RPMI7951 (cell line): Measurements from ENCODE around the gene LETM1. TPM values are rescaled to one million over a fixed set of nuclear protein-coding genes. Genes with fewer than 3 reads are reported as not detected.

Experiments
- DNase-seq: peaks from one replicate; pipeline ENCODE4 v3.0.0-alpha.2; 2012; ENCODE audit warnings: low read depth
- total RNA-seq: library from RNA; depleted of rRNA; stranded (reverse); fragments of >200 nt; shearing (Covaris generic); gene quantifications from 2 replicates; pipeline ENCODE4 v1.2.3, GENCODE V29; 2014

Gene LETM1
- total RNA-seq, 1 experiment from 2014 or later = 14.9 TPM

DNA sequence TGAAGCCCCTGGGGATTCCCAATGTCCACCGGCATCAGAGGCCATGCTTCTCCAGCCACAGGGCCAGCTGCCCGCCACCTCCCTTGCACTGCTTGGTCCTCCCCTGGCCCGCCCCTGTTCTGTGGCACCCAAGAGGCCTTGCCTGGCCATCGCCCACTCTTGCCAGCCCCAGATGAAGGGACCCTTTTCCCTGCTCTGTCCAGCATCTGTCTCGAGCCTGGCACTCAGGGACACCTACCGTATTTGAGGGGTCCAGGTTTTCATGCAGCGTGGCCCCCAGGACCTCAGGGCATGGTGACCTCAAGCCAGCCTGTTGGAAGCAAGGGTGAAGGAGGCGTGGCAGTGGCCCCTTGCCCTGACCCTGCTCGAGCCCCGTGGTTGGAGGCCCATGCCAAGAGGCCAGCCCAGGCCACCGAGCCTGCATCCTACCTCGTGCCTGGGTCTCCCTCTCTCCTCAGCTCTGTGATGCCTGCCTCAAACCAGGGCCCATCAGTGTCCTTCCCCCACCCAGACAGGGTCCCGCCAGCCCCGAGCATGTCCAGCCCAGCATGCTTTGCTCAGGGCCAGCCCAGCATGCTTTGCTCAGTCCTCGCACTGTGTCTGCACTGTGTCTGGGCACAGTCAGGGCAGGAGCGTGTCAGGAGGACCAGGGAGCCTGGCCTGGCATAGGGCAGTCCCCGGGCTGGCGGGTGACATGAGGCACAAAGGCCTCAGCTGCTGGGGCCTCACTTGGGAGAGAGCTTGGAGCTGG, 77.1 kb downstream of the LETM1 start:
- DNase-seq = no peak

DNA sequence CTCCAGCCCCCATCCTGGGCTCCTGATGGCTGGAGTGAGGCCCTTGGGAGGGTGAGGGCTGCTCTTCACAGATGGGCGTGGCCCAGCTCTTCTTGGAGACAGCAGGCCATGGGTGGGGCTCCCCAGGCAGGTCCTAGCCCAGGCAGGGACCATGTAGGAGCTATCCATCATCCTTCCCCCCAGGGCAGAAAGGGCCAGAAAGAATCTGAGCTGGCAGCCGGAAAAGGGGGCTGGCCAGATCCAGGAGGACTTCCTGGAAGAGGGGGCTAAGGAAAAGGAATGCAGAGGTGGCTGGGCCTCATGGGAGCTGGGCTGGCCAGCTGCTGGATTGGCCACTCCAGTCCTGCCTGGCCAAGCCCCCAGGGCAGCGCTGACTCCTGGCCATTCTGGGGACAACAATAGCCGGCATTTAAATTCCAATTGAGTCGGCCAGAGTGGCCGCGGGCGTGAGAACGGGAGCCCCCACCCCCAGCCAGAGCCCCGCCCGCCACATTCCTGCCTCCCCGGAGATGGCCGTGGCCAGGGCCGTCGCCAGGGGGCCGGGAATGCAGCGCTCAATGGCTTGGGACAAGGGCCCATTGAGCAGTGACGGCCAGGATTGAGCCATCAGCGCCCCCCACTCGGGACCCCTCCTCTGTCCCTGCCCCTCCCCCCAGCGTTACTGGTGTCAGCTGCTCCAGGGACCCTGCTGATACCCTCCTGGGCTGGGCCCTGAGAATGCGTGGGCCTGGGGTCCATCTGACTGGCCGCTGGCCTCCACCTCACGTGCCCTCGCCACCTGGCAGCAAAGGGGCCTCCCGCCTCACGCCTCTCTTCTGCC, 77.9 kb downstream of the LETM1 start:
- DNase-seq = peak; percentile 62

DNA sequence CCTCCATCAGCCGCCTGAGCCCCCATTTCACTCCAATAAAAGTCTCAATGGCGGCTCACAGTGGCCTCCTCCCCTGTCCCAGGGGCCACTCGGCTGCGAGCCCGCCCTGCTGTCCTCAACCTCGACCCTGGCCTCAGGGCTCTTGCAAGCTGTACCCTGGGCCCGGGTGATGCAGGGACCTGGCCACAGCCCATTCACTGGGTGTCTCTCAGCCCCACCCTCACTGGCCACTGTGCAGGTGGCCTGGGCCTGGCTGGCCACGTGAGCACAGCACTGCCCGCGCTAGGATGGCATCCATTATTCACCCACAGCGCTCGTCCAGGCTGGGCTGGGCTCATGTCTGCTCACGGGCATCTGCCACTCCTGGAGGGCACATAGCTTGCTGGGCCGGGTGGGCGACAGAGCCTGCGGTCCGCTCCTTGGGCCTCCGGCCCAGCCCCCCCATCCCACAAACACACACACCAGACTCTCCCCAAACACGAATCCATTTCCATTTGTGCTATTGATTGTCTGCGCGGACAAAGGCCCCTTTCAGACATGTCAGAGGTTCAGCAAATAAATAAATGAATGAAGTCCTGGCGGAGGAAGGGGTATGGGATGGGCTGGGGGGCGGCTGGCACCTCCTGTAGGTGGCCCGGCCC, 79.3 kb downstream of the LETM1 start:
- no peak for DNase-seq

DNA sequence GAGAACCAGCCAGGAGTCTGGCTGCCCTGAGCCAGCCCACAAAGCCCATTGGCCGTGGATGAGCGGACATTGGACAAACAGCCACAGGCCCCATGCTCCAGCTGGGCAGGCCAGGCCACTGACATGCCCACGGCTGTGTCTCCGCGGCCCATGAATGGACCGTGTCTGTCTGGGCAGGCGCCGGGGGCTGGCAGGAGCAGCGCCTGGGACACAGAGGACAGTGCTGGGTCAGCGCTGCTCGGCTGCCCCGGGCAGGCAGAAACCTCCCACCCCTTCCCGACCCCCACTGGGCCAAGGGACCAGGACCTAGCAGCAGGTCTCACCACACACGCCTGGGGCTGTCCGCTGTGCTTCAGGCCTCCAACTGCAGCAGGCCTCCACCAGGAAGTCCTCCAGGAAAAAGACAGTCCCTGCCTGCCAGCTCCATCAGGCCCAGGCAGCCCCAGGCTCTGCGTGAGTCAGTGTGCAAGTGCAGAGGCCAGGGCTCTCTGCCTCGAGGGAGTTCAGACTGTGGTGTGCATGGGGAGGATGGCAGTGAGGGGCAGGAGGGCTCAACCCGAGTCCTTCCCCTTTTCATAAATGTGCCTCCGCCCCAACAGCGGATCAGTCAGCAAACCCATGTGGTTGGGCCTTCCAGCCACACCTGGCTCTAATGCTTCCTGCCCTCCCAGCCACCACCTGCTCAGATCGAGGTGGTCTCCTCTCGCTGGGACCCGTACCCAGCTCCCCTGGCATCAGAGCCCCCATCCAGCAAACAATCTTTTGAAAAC, 80.0 kb downstream of the LETM1 start:
- DNase-seq = peak; percentile 58

GRCh38 chr4:1773754-1774153, 82.2 kb downstream of the LETM1 start:
- DNase-seq = no peak

DNA sequence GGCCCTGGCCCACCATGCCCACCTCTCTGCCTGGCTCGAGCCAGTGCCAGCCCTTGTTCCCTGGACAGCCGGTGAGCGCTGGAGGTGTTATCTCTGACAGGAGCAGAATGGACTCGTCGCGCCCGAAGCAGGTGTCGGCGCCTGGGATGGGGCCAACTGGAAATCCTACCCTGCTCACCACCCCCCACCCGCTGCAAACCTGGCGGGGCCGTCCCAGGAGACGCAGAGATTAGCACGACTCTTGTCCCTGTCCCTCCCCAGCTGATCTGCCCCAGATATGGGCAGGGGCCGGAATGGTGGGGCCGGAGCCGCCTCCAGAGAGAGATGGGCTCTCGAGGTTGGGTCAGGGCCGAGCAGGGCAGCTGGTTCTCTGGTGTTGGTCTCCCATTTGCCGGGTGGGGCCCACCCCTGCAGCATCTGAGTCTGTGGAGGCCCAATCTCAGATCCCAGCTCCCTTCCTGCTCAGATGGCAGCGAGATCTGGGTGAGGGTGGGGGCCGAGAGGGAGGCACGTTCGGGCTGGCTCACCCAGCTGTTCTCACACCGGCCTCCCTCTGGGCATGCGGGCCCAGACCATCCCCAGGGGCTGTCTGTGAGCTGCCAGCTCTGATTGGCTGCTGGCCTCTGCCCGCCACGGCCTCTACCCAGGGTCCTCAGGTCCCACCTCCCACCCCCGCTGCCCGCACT, 83.0 kb downstream of the LETM1 start:
- DNase-seq = no peak

DNA sequence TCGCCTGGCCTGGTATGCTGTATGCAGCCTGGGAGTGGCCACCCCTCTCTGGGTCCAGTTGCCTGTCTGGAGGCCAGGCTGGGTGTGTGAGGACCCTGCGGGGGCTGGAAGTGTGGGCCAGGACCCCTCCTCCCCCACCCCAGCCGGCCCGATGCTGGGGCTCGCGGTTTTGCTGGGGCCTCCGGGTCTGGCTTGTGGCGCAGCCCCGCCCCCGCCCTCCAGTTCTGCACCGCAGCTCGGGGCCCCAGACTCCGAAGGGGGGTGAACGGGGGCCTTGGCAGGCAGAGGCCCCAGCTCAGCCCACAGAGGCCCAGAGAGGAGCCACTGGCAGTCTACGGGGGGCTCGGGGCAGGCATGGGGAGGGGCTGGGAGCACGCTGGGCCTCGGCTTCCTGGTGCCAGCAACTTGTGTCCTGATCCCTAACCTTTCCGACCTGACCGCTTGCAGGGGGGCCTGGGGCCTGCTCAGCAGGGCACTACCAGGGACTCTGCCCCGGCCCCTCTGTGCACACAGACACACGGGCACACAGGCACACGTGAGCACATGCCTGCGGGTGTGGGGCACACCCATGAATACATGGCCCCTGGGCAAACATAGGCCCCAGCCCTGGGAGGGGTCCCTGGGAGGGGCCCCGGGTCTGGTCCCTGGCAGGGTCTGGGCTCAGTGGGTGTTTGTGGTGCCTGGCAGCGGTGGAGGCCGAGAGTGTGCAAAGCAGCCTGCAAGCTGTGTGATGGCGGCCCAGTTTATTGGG, 84.2 kb downstream of the LETM1 start:
- DNase-seq = no peak

- no peak for DNase-seq
Measured at GRCh38 chr4:1770791-1771231, 85.1 kb downstream of the LETM1 start.

DNA sequence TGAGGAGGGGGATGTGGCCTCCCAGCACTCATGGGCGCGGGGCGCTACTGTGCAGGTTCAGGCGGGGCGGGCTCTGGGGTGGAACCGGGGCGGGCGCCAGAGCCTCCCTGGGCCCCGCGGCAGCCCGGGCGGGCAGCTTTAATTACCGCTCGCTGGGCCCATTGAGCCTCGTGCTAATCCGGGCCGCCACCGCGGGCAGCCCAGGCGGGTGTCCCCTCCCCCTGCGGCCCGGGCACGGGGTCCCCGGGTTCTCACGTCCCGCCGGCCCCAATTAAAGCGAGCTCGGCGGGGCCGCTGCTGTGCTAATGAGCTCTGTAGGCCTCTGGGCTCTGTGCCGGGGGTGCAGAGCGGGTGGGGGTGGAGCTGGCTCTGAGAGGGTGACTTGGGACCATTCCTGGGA, 85.7 kb downstream of the LETM1 start:
- DNase-seq = no peak

DNA sequence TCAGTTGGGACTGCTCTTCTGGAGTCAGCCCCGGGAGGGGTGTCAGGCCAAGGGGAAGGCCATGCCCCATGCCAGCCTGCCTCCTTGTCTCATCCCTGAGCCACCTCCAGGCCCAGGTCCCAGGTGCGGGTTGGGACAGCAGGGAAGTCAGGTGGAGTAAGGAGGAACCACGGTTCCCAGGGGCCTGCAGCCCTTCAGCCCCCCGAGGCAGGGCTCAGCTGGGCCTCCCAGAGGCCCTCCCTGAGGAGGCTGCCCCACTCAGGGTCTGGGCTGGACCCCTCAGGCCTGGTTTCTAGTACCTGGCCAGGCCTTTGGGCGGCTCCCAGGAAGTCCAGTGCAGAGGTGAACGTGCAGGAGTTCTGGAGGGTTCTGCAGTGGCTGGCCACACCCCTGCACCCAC, 86.3 kb downstream of the LETM1 start:
- DNase-seq = no peak

- DNase-seq = no peak
Measured at GRCh38 chr4:1768367-1769034, 87.5 kb downstream of the LETM1 start.

DNA sequence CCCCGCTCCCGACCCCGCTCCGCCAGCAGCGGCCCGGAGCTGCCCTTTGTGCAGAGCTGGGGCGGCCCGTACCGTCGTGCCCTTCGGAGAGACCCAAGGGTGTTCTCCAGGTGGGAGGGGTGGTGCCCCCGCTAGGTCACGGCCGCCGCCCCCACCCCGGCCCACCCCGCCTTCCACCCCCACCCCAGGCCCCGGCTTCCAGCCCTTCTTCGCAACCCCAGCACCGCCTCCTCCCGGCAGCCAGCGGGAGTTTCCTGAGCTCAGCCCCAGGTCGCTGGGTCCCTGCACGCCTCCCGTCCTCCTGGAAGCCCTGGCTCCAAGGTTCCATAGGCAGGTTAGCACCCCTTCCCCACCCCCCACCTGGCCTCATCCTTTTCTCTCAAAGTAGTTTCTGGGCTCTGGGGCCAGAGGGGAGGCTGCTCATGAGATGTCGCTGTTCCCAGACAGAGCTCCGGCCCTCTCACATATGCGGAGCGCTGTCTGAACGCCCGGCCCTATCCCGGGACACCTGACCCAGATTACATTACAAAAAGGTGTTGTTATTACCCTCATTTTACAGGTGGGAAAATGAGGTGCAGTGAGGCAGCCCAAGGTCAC, 88.1 kb downstream of the LETM1 start:
- no peak for DNase-seq

DNA sequence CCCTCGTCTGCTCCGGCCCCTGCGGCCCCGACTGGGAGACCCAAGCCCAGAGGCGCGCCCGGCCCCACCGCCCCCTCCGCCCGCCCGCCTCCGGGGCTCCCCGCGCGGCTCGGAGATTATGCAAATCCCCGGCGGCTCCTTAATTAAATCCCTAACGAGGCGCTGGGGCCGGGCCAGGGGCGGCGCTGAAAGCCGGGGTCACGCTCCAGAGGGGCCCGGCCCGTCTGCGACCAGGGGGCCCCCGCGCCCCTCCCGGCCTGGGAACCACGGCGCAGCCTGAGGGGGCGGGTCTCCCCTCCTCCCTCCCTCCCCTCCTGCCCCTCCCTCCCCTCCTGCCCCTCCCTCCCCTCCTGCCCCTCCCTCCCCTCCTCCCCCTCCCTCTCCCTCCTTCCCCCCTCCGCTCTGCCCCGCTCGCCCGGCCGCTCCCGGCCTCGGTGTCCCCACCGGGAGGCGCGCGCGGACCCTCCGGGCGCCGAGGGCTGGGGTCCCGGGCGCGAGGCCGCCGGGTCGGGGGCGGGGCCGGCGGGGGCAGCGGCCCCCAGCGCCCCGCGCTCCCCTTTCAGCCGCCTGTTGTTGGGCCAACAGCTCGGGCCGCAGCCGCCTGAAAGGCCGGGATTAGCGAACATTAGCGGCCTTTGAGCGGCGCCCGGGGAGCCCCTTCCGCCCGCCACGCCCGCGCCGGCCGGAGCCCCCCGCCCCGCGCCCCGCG, 88.7 kb downstream of the LETM1 start:
- DNase-seq = no peak

DNA sequence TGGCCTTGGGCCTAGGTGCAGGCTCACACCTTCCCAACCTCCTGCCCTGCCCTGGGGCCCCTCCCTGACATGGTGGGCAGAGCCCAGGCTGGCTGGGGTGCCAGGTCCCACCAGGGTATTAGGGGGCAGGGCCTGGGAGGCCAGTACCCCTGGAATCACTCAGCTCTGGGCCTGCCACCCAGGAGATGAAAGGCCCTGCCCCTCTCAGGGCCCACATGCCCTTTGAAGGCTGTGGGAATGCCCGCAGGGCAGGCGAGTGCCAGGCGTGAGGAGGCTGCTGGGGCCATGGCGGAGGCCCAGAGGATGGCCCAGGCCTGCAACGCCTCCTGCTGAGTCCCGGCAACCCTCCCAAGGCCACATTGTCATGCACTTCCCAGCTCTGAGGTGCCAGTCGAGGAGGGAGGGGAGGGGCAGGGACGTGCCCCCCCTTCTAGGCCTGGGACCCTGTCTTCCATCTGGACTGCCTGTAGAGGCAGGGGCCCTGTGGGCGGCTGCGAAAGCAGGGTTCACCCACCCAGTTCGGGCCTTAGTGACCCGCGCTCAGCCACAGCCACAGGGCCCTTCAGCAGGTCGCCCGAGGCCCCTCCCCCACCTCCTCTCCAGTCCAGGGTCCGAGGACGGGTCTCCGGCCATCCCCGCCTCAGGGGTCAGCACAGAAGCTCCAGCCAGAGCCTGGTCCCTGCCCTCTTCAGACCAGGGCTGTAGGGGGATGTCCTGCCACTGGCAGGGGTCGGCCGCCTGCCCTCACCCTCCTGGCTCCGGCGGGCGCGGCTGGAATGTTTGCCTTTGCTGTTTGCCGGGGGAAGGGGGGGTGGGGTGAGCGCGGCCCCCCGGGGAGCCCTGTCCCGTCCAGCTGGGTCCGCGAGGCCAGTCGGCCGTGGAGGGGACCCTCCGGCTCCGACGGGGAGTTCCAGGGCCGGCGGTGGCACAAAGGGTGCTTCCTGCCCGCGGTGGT, 89.6 kb downstream of the LETM1 start:
- peak; percentile 20 for DNase-seq

DNA sequence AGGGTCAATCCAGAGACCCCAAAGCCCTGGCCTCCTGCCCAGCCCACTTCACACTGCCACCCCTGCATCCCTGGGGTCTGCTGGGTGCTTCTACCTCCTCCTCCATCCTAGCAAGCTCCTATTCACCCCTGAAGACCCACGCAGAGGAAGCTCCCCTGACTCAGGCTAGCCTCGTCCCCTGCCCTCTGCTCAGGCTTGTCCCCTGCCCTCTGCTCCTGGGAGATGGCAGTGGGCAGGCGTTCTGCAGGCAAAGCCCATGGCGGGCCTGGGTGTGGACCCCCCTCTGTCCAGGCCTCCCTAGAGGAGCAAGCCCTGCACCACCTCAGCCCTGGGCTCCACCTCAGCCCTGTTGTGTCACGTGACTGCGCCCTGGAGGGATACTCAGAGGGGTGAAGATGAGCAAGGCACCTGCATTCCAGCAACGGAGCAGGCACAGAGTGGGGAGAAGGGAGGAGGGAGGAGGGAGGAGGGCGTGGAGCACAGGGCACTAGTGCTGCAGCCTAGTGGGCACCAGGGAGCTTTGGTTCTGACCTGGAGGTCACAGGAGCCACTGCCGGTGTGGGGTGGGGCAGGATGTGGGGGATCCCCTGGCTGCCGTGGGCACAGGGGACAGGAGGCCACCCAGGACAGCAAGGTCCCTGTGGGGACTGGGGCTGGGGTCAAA, 90.4 kb downstream of the LETM1 start:
- DNase-seq = no peak

GRCh38 chr4:1764670-1765069, 91.3 kb downstream of the LETM1 start:
- DNase-seq = no peak

- DNase-seq = peak; percentile 46
Measured at GRCh38 chr4:1763550-1764080, 92.3 kb downstream of the LETM1 start.
